H1 (cell line): ENCODE measurements around the gene VPS35L. TPM values are rescaled to one million over a fixed set of nuclear protein-coding genes. Genes with fewer than 3 reads are reported as not detected.

Experiments
- CTCF ChIA-PET: fragments of 300-600 bp; sonication (Branson Sonifier 250); formaldehyde crosslinking; loops from one replicate; lab custom pipeline; 2021; ENCODE audit not compliant: partially characterized antibody; lab: Charles Lee
- POLR2A ChIA-PET: fragments of 300-600 bp; sonication (Branson Sonifier 250); formaldehyde crosslinking; loops from one replicate; lab custom pipeline; 2021; ENCODE audit warnings: inconsistent platforms; ENCODE audit not compliant: partially characterized antibody; lab: Charles Lee
- DNase-seq, 2 experiments: peaks; one replicate each; pipeline versions ENCODE4 v3.0.0 to v3.0.0-alpha.2; 2010 to 2022; ENCODE audit warnings: low spot score in 2 of 2, low read depth in 1 of 2, mixed read lengths in 1 of 2
- FAIRE-seq: peaks from 2 replicates; lab custom pipeline; 2011; peaks lifted over from hg19 to GRCh38; lab: Jason Lieb, UNC
- H2AFZ ChIP-seq: 2 replicates; pipeline ENCODE4 v1.8.1; 2012; ENCODE audit warnings: low read length, inconsistent platforms
- H2AK5ac ChIP-seq: 2 replicates; pipeline ENCODE4 v1.6.1; 2013; ENCODE audit warnings: low read depth, low read length
- H2BK120ac ChIP-seq: replicated peaks from 2 replicates; pipeline ENCODE3; 2013; ENCODE audit warnings: low read depth, low read length, inconsistent platforms
- H2BK12ac ChIP-seq: 2 replicates; pipeline ENCODE4 v1.6.1; 2013; ENCODE audit warnings: low read depth, low read length
- H2BK15ac ChIP-seq: 2 replicates; pipeline ENCODE4 v1.6.1; 2013; ENCODE audit warnings: low read length
- H2BK20ac ChIP-seq: 2 replicates; pipeline ENCODE4 v1.6.1; 2013; ENCODE audit warnings: low read length
- H2BK5ac ChIP-seq: 2 replicates; pipeline ENCODE4 v1.6.1; 2013; ENCODE audit warnings: low read depth, low read length
- H3K14ac ChIP-seq: 2 replicates; pipeline ENCODE4 v1.6.1; 2013; ENCODE audit warnings: inconsistent platforms; ENCODE audit not compliant: insufficient read length
- H3K18ac ChIP-seq: 2 replicates; pipeline ENCODE4 v1.6.1; 2013; ENCODE audit warnings: low read length; ENCODE audit errors: extremely low read depth
- H3K23ac ChIP-seq: 2 replicates; pipeline ENCODE4 v1.6.1; 2013; ENCODE audit warnings: inconsistent platforms; ENCODE audit not compliant: insufficient read length
- H3K23me2 ChIP-seq: 2 replicates; pipeline ENCODE4 v1.6.1; 2013; ENCODE audit warnings: low read depth, low read length
- H3K27ac ChIP-seq: 2 replicates; pipeline ENCODE4 v1.6.1; 2011; ENCODE audit warnings: low read depth, low read length, inconsistent platforms
- H3K27me3 ChIP-seq, 4 experiments: replicated peaks in 1 of 4; 1 replicate in 1 of 4; 2 replicates in 3 of 4; pipeline versions ENCODE4 v1.6.1 to v1.8.1; 2011 to 2013; ENCODE audit warnings: low read length in 3 of 4, mild to moderate bottlenecking in 3 of 4, inconsistent platforms in 2 of 4, mixed read lengths in 2 of 4, moderate library complexity in 1 of 4; ENCODE audit not compliant: control insufficient read depth in 3 of 4, insufficient read depth in 3 of 4; ENCODE audit errors: extremely low read depth in 1 of 4
- H3K36me3 ChIP-seq, 4 experiments: 2 replicates each; pipeline versions ENCODE4 v1.6.1 to v1.8.1; 2011 to 2013; ENCODE audit warnings: mild to moderate bottlenecking in 4 of 4, low read length in 3 of 4, moderate library complexity in 2 of 4, control low read depth in 1 of 4, inconsistent platforms in 1 of 4; ENCODE audit not compliant: insufficient read depth in 4 of 4, control insufficient read depth in 2 of 4
- H3K4ac ChIP-seq: replicated peaks from 2 replicates; pipeline ENCODE3; 2013; ENCODE audit warnings: low read length, low read depth, mixed read lengths, inconsistent platforms; ENCODE audit not compliant: insufficient read length
- H3K4me1 ChIP-seq, 4 experiments: replicated peaks in 1 of 4; 1 replicate in 1 of 4; 2 replicates in 3 of 4; pipeline versions ENCODE4 v1.6.1 to v1.8.1; 2011 to 2013; ENCODE audit warnings: low read length in 3 of 4, inconsistent platforms in 2 of 4, mixed read lengths in 1 of 4; ENCODE audit not compliant: insufficient read depth in 4 of 4, control insufficient read depth in 3 of 4
- H3K4me2 ChIP-seq, 2 experiments: 2 replicates each; pipeline versions ENCODE4 v1.6.1 to v1.8.1; 2011 to 2013; ENCODE audit warnings: low read depth in 2 of 2, low read length in 2 of 2, control low read depth in 1 of 2, inconsistent platforms in 1 of 2, mild to moderate bottlenecking in 1 of 2; ENCODE audit not compliant: insufficient read depth in 1 of 2
- H3K4me3 ChIP-seq, 4 experiments: fragments of 200-600, 300-600 bp in 1 of 4; sonication (generic), shearing (Covaris generic), sonication (Bioruptor Twin) in 1 of 4; 2 replicates each; pipeline versions ENCODE4 v1.5.1 to v1.8.1; 2011 to 2016; ENCODE audit warnings: low read length in 4 of 4, low read depth in 3 of 4, control low read depth in 2 of 4, inconsistent platforms in 2 of 4, mild to moderate bottlenecking in 2 of 4, mixed read lengths in 1 of 4, moderate library complexity in 1 of 4; ENCODE audit not compliant: insufficient read depth in 2 of 4; ENCODE audit errors: extremely low read depth in 1 of 4
- H3K56ac ChIP-seq: replicated peaks from 2 replicates; pipeline ENCODE3; 2013; ENCODE audit warnings: low read depth, mild to moderate bottlenecking, mixed read lengths, low read length, inconsistent platforms; ENCODE audit not compliant: insufficient read length
- H3K79me1 ChIP-seq: 2 replicates; pipeline ENCODE4 v1.6.1; 2013; ENCODE audit warnings: low read depth, low read length, control low read depth
- H3K79me2 ChIP-seq, 2 experiments: 2 replicates each; pipeline versions ENCODE4 v1.6.1 to v1.8.1; 2012 to 2013; ENCODE audit warnings: low read length in 2 of 2, mild to moderate bottlenecking in 2 of 2, inconsistent platforms in 1 of 2; ENCODE audit not compliant: insufficient read depth in 2 of 2, control insufficient read depth in 1 of 2
- H3K9ac ChIP-seq, 4 experiments: replicated peaks in 1 of 4; 1 replicate in 1 of 4; 2 replicates in 3 of 4; pipeline versions ENCODE4 v1.6.1 to v1.8.1; 2011 to 2013; ENCODE audit warnings: low read depth in 3 of 4, low read length in 3 of 4, control low read depth in 2 of 4, mild to moderate bottlenecking in 2 of 4, moderate library complexity in 2 of 4, inconsistent platforms in 1 of 4; ENCODE audit errors: extremely low read depth in 1 of 4
- H3K9me3 ChIP-seq, 2 experiments: 2 replicates each; pipeline versions ENCODE4 v1.6.1 to v1.8.1; 2012 to 2013; ENCODE audit warnings: mild to moderate bottlenecking in 2 of 2, moderate library complexity in 2 of 2, control low read depth in 1 of 2, inconsistent platforms in 1 of 2, low read depth in 1 of 2, low read length in 1 of 2, mixed read lengths in 1 of 2; ENCODE audit not compliant: insufficient read depth in 2 of 2
- H4K20me1 ChIP-seq, 2 experiments: replicated peaks in 1 of 2; 2 replicates each; pipeline versions ENCODE3 to v1.8.1; 2011 to 2013; ENCODE audit warnings: inconsistent platforms in 2 of 2, low read length in 2 of 2, mild to moderate bottlenecking in 1 of 2; ENCODE audit not compliant: insufficient read depth in 2 of 2, control insufficient read depth in 1 of 2
- H4K5ac ChIP-seq: 2 replicates; pipeline ENCODE4 v1.6.1; 2013; ENCODE audit warnings: low read length, low read depth, mixed read lengths, inconsistent platforms; ENCODE audit not compliant: insufficient read length
- H4K8ac ChIP-seq: 2 replicates; pipeline ENCODE4 v1.8.0; 2013; ENCODE audit warnings: mild to moderate bottlenecking, moderate library complexity, low read length, inconsistent platforms; ENCODE audit not compliant: insufficient read depth; ENCODE audit errors: extremely low read depth
- H4K91ac ChIP-seq: replicated peaks from 2 replicates; pipeline ENCODE3; 2013; ENCODE audit warnings: low read length, mixed read lengths, inconsistent platforms; ENCODE audit not compliant: insufficient read length
- CHD1 ChIP-seq: IDR thresholded peaks from 2 replicates; pipeline ENCODE4 v1.6.1; 2012; ENCODE audit warnings: low read depth, low read length, improper control_type of control experiment
- CTBP2 ChIP-seq: IDR thresholded peaks from 2 replicates; pipeline ENCODE4 v1.7.0; 2011; ENCODE audit warnings: borderline replicate concordance, mild to moderate bottlenecking, moderate library complexity, mixed read lengths, low read length; ENCODE audit not compliant: insufficient read depth, insufficient read length
- HDAC2 ChIP-seq, 2 experiments: fragments of 300-600 bp in 1 of 2; sonication (generic) in 1 of 2; IDR thresholded peaks; 2 replicates each; pipeline ENCODE4 v1.6.1; 2011 to 2012; ENCODE audit warnings: low read depth in 2 of 2, low read length in 2 of 2, mild to moderate bottlenecking in 2 of 2, moderate library complexity in 2 of 2, borderline replicate concordance in 1 of 2, inconsistent platforms in 1 of 2
- JUND ChIP-seq: IDR thresholded peaks from 2 replicates; pipeline ENCODE4 v1.6.1; 2011; ENCODE audit warnings: mild to moderate bottlenecking, improper control_type of control experiment, low read length
- PHF8 ChIP-seq: fragments of 200-600 bp; sonication (generic); conservative IDR thresholded peaks from 2 replicates; pipeline ENCODE4 v1.7.1; 2012; ENCODE audit warnings: low read depth, mild to moderate bottlenecking, inconsistent platforms, low read length, moderate library complexity
- SAP30 ChIP-seq: fragments of 300-600 bp; sonication (generic); IDR thresholded peaks from 2 replicates; pipeline ENCODE4 v1.7.1; 2012; ENCODE audit warnings: low read length, moderate library complexity, mild to moderate bottlenecking, inconsistent platforms; ENCODE audit not compliant: insufficient read depth, insufficient replicate concordance
- SUZ12 ChIP-seq: fragments of 200-600 bp; sonication (generic); IDR thresholded peaks from 2 replicates; pipeline ENCODE4 v1.6.1; 2012; ENCODE audit warnings: mild to moderate bottlenecking, inconsistent platforms, low read length, moderate library complexity, mixed read lengths
- TAF7 ChIP-seq: optimal IDR thresholded peaks from 2 replicates; pipeline ENCODE3; 2011; ENCODE audit warnings: low read depth, mild to moderate bottlenecking, inconsistent platforms, low read length, moderate library complexity, borderline replicate concordance
- TCF12 ChIP-seq: IDR thresholded peaks from 2 replicates; pipeline ENCODE4 v1.6.1; 2011; ENCODE audit warnings: low read depth, mild to moderate bottlenecking, low read length
- ZNF274 ChIP-seq: IDR thresholded peaks from 2 replicates; pipeline ENCODE4 v1.7.0; 2012; ENCODE audit warnings: low read length, borderline replicate concordance; ENCODE audit errors: extremely low read depth
- WGBS, 2 experiments: shearing (Covaris generic) in 1 of 2; methylation state at CpG; one replicate each; pipeline versions ENCODE4 v1.1.6 to v1.1.7; 2013 to 2015; ENCODE audit warnings: low lambda C conversion rate in 2 of 2, mixed read lengths in 2 of 2, inconsistent platforms in 1 of 2, low coverage in 1 of 2, missing lambda C conversion rate in 1 of 2; ENCODE audit not compliant: insufficient replicate concordance in 2 of 2, insufficient coverage in 1 of 2, insufficient read length in 1 of 2; ENCODE audit errors: extremely low coverage in 1 of 2, missing lambda C conversion rate in 1 of 2; 5-methylcytosine and 5-hydroxymethylcytosine counted together
- polyA plus RNA-seq, 7 experiments: library from polyadenylated mRNA; depleted of rRNA in 3 of 7; stranded (reverse) in 5 of 7; unstranded in 2 of 7; fragments of >200 nt in 5 of 7; fragments of 200-250 nt in 2 of 7; gene quantifications; 1 replicate in 5 of 7; 2 replicates in 1 of 7; 4 replicates in 1 of 7; pipeline versions ENCODE4 v1.2.1 to v1.2.3, GENCODE V29; 2011 to 2013; ENCODE audit warnings: missing spikeins in 2 of 7, mixed read lengths in 2 of 7
- total RNA-seq: library from RNA; stranded (reverse); fragmentation: NEBNext Ultra II Directional; extraction: Animal tissue kit (Norgen Biotek cat#: 25700); gene quantifications from 2 replicates; pipeline ENCODE4 v1.2.1, GENCODE V29; 2021

VPS35L gene
- total and polyA plus RNA-seq, 2 of the 8 experiments (the other 6 are each of a cell fraction or from before 2014, with no cell fraction given): 31.5 to 57.1 TPM

DNA sequence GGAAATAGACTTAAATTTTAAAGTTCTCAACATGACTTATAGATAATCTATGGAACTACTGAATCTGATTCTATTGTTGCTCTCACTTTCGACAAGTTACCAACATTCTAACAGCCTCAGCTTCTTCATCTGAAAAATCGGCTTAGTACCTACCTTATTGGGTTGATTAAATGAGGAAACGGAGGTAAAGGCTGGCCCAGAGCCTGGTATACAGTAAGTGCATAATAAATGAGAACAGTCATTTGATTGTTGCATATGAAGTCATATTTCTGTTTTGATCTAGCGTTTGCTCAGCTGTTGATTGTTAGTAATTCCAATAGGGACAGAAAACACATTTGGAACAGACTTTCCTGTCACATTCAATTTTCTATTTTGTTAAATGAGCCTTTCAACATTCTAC is 4.6 kb downstream of the VPS35L start:
- Histone ChIP-seq H2BK120ac (no peak overlapping the region), H3K4me2 (no peak overlapping the region), H2BK12ac (no peak overlapping the region), H3K79me2 (peaks cover 0 to 10% of the 10 kb centered on the region in 2 experiments; a peak in 1 of 4 replicates), H4K91ac (no peak overlapping the region), H3K9ac (no peak overlapping the region), H3K14ac (no peak overlapping the region), H3K18ac (no peak overlapping the region), H3K79me1 (no peaks in the 10 kb centered on the region), H4K8ac (no peak overlapping the region), H2AK5ac (no peak overlapping the region), H2BK5ac (no peak overlapping the region), H3K56ac (no peak overlapping the region), H3K9me3 (0 out of 4 replicates have a peak, but pooled peaks cover 0 to 3% of the 10 kb centered on the region in 2 experiments), H4K5ac (no peak overlapping the region), H3K36me3 (peaks cover 0 to 4% (median 0%) of the 10 kb centered on the region in 4 experiments; a peak in 2 of 8 replicates), H3K4me3 (no peak overlapping the region), H2BK20ac (no peak overlapping the region), H3K27ac (no peak overlapping the region), H3K4ac (no peak overlapping the region), H2BK15ac (no peak overlapping the region), H4K20me1 (no peaks in the 10 kb centered on the region), H3K23ac (no peak overlapping the region), H3K23me2 (no peaks in the 10 kb centered on the region), H2AFZ (no peak overlapping the region), H3K27me3 (no peaks in the 10 kb centered on the region), H3K4me1 (peaks cover 0 to 4% (median 3%) of the 10 kb centered on the region in 4 experiments; a peak in 3 of 7 replicates)
- no peak for FAIRE-seq
- DNase-seq: no peak
- ChIA-PET CTCF (interaction anchor here (0.7 to 3.7 kb wide), 6 partner anchors 25 to 329 kb away, joined by 3 to 10 read pairs (median 3); partner anchors contain the start of gene CCP110), POLR2A (no interaction called here)
- WGBS, 2 experiments: 93% methylated on average over 4 of the region's 4 CpGs; no CpG with 5 or more reads in 1 of the 2 experiments
- TF ChIP-seq TAF7 (no peak), CHD1 (no peak), CTBP2 (no peak), SUZ12 (no peak), JUND (no peak), TCF12 (no peak), ZNF274 (no peak), SAP30 (no peak), PHF8 (no peak), HDAC2 (IDR thresholded peaks at IDR 0.05; ENCODE audit: borderline replicate concordance in 1 of 2, low read depth in 2 of 2, low read length in 2 of 2) (no peak)
